GM15510 (cell line): ENCODE data around the gene EIF2B1.

Experiments used
- POLR2A ChIP-seq: IDR thresholded peaks from 3 replicates; pipeline ENCODE4 v1.6.1; 2011; ENCODE audit warnings: borderline replicate concordance; ENCODE audit not compliant: insufficient read length; ENCODE audit errors: extremely low read depth

Gene EIF2B1

DNA sequence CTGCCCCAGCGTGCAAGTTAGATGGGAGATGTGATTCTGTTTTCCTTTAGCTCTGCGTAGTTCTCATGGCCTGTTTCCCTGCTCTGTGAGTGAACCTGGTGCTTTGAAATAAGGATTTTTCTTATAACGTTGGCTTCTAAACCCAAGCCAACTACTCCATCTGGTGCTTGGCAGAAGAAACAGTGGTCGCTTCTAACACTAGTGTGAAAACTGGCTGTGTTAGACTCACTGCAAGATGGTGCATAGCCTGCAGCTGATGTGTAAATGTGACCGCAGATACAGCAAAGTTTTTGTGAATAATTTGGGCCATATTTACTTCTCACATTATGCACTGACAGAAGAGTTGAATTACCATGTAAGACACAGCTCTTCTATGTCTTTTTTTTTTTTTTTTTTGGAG is 12.4 kb upstream of the EIF2B1 start:
- no peak for TF ChIP-seq POLR2A

DNA sequence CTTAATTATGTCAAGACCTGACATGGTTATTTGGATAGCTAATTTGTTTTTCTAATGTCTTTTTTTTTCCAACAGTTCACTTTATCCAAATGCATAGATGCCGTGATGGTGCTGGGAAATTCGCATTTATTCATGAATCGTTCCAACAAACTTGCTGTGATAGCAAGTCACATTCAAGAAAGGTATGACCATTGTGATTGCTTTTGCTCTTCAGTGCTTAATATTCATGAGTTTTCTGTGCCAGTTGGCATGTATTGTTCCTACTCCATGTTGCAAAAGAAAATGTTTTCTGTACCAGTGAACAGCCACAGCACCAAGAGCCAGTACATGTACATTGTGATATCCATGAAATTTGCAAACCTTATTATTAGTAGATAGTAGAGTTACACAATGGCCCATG is 11.9 kb upstream of the EIF2B1 start:
- no peak for TF ChIP-seq POLR2A

DNA sequence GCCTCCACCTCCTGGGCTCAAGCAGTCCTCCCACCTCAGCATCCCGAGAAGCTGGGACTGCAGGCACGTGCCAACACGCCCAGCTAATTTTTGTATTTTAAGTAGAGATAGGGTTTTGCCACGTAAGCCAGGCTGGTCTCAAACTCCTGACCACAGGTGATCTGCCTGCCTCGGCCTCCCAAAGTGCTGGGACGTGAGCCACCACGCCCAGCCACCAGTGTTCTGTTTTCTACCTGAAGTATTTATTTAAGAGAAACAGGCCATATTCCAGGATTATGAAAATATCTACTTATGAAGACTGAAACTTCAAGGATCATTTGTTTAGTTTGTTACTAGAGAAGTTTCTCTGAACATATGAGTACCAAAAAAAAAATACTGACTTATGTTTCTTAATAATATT is 10.4 kb upstream of the EIF2B1 start:
- TF ChIP-seq POLR2A, result no peak

- no peak for TF ChIP-seq POLR2A
Observed at GRCh38 chr12:123634142-123634561, 666 bp upstream of the EIF2B1 start.

- TF ChIP-seq POLR2A, result no peak
Observed at GRCh38 chr12:123621619-123622530, 11.6 kb downstream of the EIF2B1 start.

GRCh38 chr12:123621101-123621500 is 12.4 kb downstream of the EIF2B1 start:
- no peak for TF ChIP-seq POLR2A

DNA sequence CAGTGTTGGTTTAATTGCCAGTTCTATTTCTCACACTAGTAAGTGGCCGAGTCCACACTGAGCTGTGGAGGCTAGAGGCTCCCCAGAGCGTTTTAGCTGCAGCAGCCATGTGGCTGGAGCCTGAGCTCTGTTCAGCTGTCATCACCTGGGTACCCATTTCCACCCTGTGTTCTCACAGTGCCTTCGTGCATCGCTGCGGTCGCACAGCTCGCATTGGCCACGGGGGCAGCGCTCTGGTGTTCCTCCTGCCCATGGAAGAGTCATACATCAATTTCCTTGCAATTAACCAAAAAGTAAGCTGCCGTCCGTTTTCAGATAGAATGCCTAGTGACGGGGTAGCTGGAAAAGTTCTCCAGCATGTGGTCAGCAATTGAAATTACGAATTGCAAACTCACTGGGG is 15.9 kb downstream of the EIF2B1 start:
- no peak for TF ChIP-seq POLR2A

DNA sequence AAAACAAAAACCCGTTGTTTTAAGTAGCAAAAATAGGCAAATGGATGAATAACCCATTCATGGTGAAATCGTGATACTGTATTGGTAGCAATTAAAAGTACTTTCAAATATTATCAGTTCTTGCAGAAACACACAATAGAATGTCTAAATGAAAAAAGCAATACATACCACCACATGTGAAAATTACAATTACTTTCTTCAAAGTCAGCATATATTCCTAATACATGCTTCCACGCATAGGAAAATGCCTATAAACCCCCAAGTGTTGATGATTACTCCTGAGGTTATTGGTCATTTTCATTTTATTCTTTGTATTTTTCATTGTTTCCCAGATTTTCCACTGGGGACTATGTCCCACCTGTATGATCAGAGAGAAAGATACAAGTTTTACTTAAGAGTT is 16.3 kb downstream of the EIF2B1 start:
- TF ChIP-seq POLR2A, result no peak

DNA sequence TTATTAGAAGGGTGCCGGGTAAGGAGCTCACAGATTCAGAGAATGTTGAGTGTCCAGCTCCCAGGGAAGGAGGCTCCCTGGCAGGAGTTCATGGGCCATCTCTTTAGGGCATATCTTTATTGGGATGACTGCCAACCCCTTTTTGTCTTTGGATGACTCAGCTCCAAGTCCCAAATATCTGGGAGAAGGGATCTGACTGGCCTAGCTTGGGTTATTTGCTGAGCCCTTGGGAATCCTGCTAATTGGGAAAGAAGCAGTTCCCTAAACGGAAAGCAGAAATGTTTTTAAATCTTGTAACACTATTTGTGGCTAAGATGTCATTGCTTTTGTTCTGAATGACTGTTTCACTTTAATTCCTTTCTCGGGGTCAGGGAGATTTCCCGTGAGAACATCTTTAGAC is 19.0 kb downstream of the EIF2B1 start:
- TF ChIP-seq POLR2A, result no peak

DNA sequence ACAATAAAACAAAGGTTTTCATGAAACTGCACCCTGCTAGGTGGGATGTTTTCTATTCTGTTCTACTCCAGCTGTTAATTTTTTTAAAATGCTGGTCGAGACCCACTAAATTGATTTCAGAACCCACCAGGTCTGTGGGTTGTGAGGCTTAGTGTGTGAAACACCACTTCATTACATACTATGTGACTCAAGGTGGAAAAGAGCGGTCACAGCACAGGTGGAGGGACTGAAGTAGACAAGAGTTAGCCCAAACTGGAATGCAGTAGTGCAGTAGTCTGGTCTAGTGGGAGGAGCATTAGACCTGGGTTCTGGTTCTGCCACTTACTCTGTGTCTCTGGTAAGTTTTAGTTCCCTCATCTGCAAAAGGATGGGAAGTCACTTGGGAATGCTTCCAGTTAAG is 19.4 kb downstream of the EIF2B1 start:
- no peak for TF ChIP-seq POLR2A

DNA sequence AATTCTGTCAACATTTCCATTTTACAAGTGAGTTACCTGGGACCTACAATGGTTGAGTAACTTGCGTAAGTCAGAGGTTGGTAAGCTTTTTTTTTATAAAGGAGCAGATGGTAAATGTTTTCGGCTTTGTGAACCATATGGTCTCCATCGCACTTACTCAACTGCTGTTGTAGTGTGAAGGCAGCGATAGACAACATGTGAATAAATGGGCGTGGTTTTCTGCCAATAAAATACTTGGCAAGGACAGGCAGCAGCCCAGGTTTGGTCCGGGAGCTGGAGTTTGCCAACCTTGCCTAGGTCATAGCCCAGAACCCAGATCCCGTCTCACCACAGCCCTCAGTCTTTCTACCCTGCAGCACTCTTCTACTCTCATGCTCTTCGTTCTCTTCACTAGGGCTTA is 25.3 kb downstream of the EIF2B1 start:
- TF ChIP-seq POLR2A, result no peak

- TF ChIP-seq POLR2A, result no peak
Observed at GRCh38 chr12:123607756-123608155, 25.7 kb downstream of the EIF2B1 start.

GRCh38 chr12:123602651-123603195 is 30.8 kb downstream of the EIF2B1 start:
- TF ChIP-seq POLR2A, result no peak

GRCh38 chr12:123601602-123602489 is 31.6 kb downstream of the EIF2B1 start, which contains the start of gene DDX55:
TSS of gene DDX55 (plus strand) at chr12:123602099. CDS start at chr12:123602149, 50 bp downstream.
- peak; percentile 91 for TF ChIP-seq POLR2A

- TF ChIP-seq POLR2A, result no peak
Observed at GRCh38 chr12:123599721-123600120, 33.8 kb downstream of the EIF2B1 start.

DNA sequence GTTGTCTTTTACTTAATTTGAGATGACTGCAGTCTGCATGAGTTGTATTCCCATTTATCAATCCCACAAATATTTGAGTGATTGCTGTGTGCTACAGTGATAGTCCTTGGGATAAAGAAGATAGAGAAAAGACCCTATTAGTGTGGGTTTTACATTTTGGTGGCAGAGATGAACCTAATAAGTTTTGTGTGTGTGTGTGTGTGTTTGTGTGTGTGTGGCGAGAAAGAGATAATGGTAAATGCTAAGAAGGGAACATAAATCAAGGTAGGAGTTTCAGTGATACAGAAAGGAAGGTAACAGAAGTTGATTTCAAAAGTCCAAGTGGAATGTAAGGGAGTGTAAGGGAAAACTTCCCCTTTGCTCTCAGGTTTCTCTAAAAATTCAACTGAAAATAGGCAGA is 34.2 kb downstream of the EIF2B1 start:
- no peak for TF ChIP-seq POLR2A

DNA sequence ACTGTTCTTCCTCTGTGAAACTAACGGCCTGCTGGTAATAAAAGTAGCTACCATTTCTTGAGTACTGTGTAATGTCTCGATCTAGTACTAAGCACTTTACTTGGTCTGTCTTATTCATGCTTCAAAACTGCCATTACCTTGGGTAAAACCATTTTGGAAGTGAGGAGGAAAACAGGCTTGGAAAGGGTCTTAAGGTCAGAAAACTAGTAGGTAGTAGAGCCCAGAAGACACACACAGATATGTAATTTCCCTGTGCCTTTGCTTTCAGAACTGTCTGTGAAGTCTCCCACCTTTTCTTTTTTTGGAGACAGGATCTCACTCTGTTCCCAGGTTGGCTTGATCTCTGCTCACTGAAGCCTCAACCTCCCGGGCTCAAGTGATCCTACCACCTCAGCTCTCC is 35.0 kb downstream of the EIF2B1 start:
- TF ChIP-seq POLR2A, result no peak
